T-cell (primary cell): ENCODE measurements around the gene WNK2. TPM values are rescaled to one million over a fixed set of nuclear protein-coding genes. Genes with fewer than 3 reads are reported as not detected.
"Not testable (repeated sequence)": the region's sequence is repeated elsewhere in the genome, so short reads cannot be mapped to it uniquely, and the experiment has no call there.

Experiments
- ATAC-seq, 4 experiments: fragments of 200-7000 bp in 3 of 4; fragments of 150-1000 bp in 1 of 4; cut with Tn5 transposase; replicated peaks in 1 of 4; 1 replicate in 3 of 4; 2 replicates in 1 of 4; pipeline ENCODE4 v1.10.0; 2021; ENCODE audit warnings: moderate library complexity in 3 of 4, mild to moderate bottlenecking in 2 of 4, moderate number of reproducible peaks in 1 of 4
- CTCF ChIA-PET, 2 donors: fragments of 300-600 bp; sonication (Branson Sonifier 250); formaldehyde crosslinking; loops; one replicate each; lab custom pipeline; 2022; ENCODE audit warnings: antibody characterized with exemption in 2 of 2; lab: Charles Lee
- POLR2A ChIA-PET, 2 donors: fragments of 300-600 bp; sonication (Branson Sonifier 250); formaldehyde crosslinking; loops; one replicate each; lab custom pipeline; 2022; ENCODE audit warnings: antibody characterized with exemption in 2 of 2; lab: Charles Lee
- DNase-seq, 35 experiments: peaks; one replicate each; pipeline versions ENCODE4 v3.0.0 to v3.0.0-alpha.2; 2013 to 2023
- H3K27ac ChIP-seq: one replicate; pipeline ENCODE4 v1.5.1; 2013; ENCODE audit warnings: low read length
- H3K27me3 ChIP-seq, 2 experiments: replicated peaks in 1 of 2; 1 replicate in 1 of 2; 2 replicates in 1 of 2; pipeline versions ENCODE4 v1.6.1 to v1.7.0; 2013; ENCODE audit warnings: low read length in 1 of 2, mixed read lengths in 1 of 2; ENCODE audit not compliant: control insufficient read depth in 2 of 2, insufficient read depth in 2 of 2; ENCODE audit errors: extremely low read depth in 1 of 2
- H3K36me3 ChIP-seq, 2 donors: 1 replicate in 1 of 2; 2 replicates in 1 of 2; pipeline versions ENCODE4 v1.6.1 to v1.7.0; 2013; ENCODE audit warnings: low read length in 1 of 2; ENCODE audit not compliant: control insufficient read depth in 2 of 2, insufficient read depth in 1 of 2; ENCODE audit errors: extremely low read depth in 1 of 2
- H3K4me1 ChIP-seq, 2 experiments: 1 replicate in 1 of 2; 2 replicates in 1 of 2; pipeline versions ENCODE4 v1.6.1 to v1.7.0; 2013; ENCODE audit warnings: low read length in 2 of 2, mixed read lengths in 1 of 2; ENCODE audit not compliant: insufficient read depth in 2 of 2, control insufficient read depth in 1 of 2; ENCODE audit errors: extremely low read depth in 1 of 2
- H3K4me3 ChIP-seq, 2 donors: 1 replicate in 1 of 2; 2 replicates in 1 of 2; pipeline versions ENCODE4 v1.5.1 to v1.7.0; 2013; ENCODE audit warnings: mild to moderate bottlenecking in 2 of 2, low read length in 1 of 2, moderate library complexity in 1 of 2; ENCODE audit not compliant: control insufficient read depth in 1 of 2; ENCODE audit errors: extremely low read depth in 1 of 2
- H3K9me3 ChIP-seq: 2 replicates; pipeline ENCODE4 v1.7.0; 2013
- H3K27ac Mint-ChIP-seq, 2 donors: one replicate each; pipeline ENCODE4 v1.8.0; 2020 to 2021; ENCODE audit warnings: mild to moderate bottlenecking in 2 of 2, mixed read lengths in 2 of 2
- H3K27me3 Mint-ChIP-seq, 2 donors: one replicate each; pipeline ENCODE4 v1.8.0; 2021 to 2022; ENCODE audit warnings: mixed read lengths in 2 of 2
- H3K36me3 Mint-ChIP-seq: one replicate; pipeline ENCODE4 v1.8.0; 2021; ENCODE audit warnings: mixed read lengths
- H3K4me1 Mint-ChIP-seq, 3 donors: one replicate each; pipeline ENCODE4 v1.8.0; 2020 to 2022; ENCODE audit warnings: mixed read lengths in 3 of 3, mild to moderate bottlenecking in 1 of 3
- H3K4me3 Mint-ChIP-seq, 3 donors: one replicate each; pipeline ENCODE4 v1.8.0; 2020 to 2022; ENCODE audit warnings: mild to moderate bottlenecking in 3 of 3, mixed read lengths in 3 of 3, moderate library complexity in 3 of 3
- H3K9me3 Mint-ChIP-seq, 3 donors: one replicate each; pipeline ENCODE4 v1.8.0; 2020 to 2022; ENCODE audit warnings: mixed read lengths in 3 of 3
- WGBS: methylation state at CpG from one replicate; pipeline ENCODE4 v1.1.5; 2013; ENCODE audit warnings: missing lambda C conversion rate; ENCODE audit not compliant: insufficient coverage; 5-methylcytosine and 5-hydroxymethylcytosine counted together
- total RNA-seq, 35 experiments: library from RNA in 6 of 35; stranded (reverse) in 6 of 35; fragments of 120-200 nt in 1 of 35; gene quantifications; one replicate each; pipeline versions ENCODE4 v1.2.1 to v1.2.4 and lab custom pipeline; 2013 to 2026

WNK2 gene
- total RNA-seq, 5 donors from 2014 or later (not counting 1 experiment from before 2014, with no cell fraction given): 0.12 to 0.95 (median 0.48) TPM

- H3K27ac ChIP-seq: no peak overlapping the region
- Mint-ChIP-seq H3K4me3 (no peak overlapping the region), H3K27ac (peak overlapping the region in 1 of 2 donors; percentile 58), H3K9me3 (no peaks in the 10 kb centered on the region), H3K36me3 (no peaks in the 10 kb centered on the region), H3K27me3 (no peaks in the 10 kb centered on the region), H3K4me1 (peaks cover 61 to 73% (median 73%) of the 10 kb centered on the region in 3 donors)
- peak overlapping the region in 1 of 2 donors; percentile 15 for H3K4me3 ChIP-seq
- WGBS: 92% methylated on average over 9 of the region's 16 CpGs
- H3K4me1 ChIP-seq: peaks cover 26 to 83% of the 10 kb centered on the region in 2 experiments
- H3K27me3 ChIP-seq: peaks cover 0 to 6% of the 10 kb centered on the region in 2 experiments
- no peaks in the 10 kb centered on the region for H3K9me3 ChIP-seq
- no peaks in the 10 kb centered on the region for H3K36me3 ChIP-seq
- DNase-seq: no peak
- ChIA-PET CTCF (no interaction called here), POLR2A (no interaction called here)
- ATAC-seq: no peak
Observed at GRCh38 chr9:93139365-93140182, 44.4 kb upstream of the WNK2 start.

- peak overlapping the region; percentile 82 for H3K27ac ChIP-seq
- H3K9me3 ChIP-seq: no peaks in the 10 kb centered on the region
- WGBS: 90% methylated on average over 3 of the region's 8 CpGs
- CTCF ChIA-PET: interaction anchor here (0.5 to 1.2 kb wide), 4 partner anchors 33 to 161 kb away, joined by 3 to 6 read pairs (median 6); no protein-coding TSS in a partner anchor
- peak overlapping the region; percentile 82 to 98 for H3K27ac Mint-ChIP-seq
- POLR2A ChIA-PET: interaction anchor here in 1 of 2 donors (0.5 to 0.6 kb wide), 3 partner anchors 12 to 500 kb away, joined by 3 to 5 read pairs (median 3); no protein-coding TSS in a partner anchor
- H3K4me3 Mint-ChIP-seq: peak overlapping the region in 1 of 3 donors; percentile 13
- H3K27me3 ChIP-seq: no peaks in the 10 kb centered on the region
- DNase-seq (no peak), ATAC-seq (no peak)
- no peak overlapping the region for H3K4me3 ChIP-seq
- H3K36me3 Mint-ChIP-seq: no peaks in the 10 kb centered on the region
- no peaks in the 10 kb centered on the region for H3K36me3 ChIP-seq
- H3K9me3 Mint-ChIP-seq: peaks cover 0 to 4% (median 3%) of the 10 kb centered on the region in 3 donors
- no peaks in the 10 kb centered on the region for H3K27me3 Mint-ChIP-seq
- H3K4me1 ChIP-seq: peaks cover 23 to 78% of the 10 kb centered on the region in 2 experiments
- peaks cover 60 to 72% (median 64%) of the 10 kb centered on the region in 3 donors for H3K4me1 Mint-ChIP-seq
Observed at GRCh38 chr9:93141771-93142483, 42.0 kb upstream of the WNK2 start.

- Mint-ChIP-seq H3K4me3 (peak overlapping the region; percentile 11 to 69 (median 21)), H3K27ac (peak overlapping the region; percentile 98), H3K4me1 (peaks cover 50 to 63% (median 51%) of the 10 kb centered on the region in 3 donors), H3K36me3 (no peaks in the 10 kb centered on the region), H3K27me3 (no peaks in the 10 kb centered on the region), H3K9me3 (peaks cover 0 to 4% (median 3%) of the 10 kb centered on the region in 3 donors)
- ChIA-PET POLR2A (interaction anchor here (0.6 to 1.0 kb wide), 3 partner anchors 37 to 819 kb away, joined by 3 to 15 read pairs (median 3); partner anchors contain the start of gene NOL8 (in 1 of the 2)), CTCF (interaction anchor here in 1 of 2 donors (0.5 kb wide), 1 partner anchor 45 kb away, joined by 6 read pairs; no protein-coding TSS in a partner anchor)
- Histone ChIP-seq H3K27ac (peak overlapping the region; percentile 82), H3K4me1 (peaks cover 23 to 61% of the 10 kb centered on the region in 2 experiments), H3K36me3 (no peaks in the 10 kb centered on the region), H3K9me3 (no peaks in the 10 kb centered on the region), H3K27me3 (no peaks in the 10 kb centered on the region), H3K4me3 (peak overlapping the region in 1 of 2 donors; percentile 17)
- DNase-seq (peak; percentile 58 to 82 (median 70)), ATAC-seq (peak; percentile 96 to 98 (median 96))
- 20% methylated on average over 9 of the region's 15 CpGs for WGBS
Observed at GRCh38 chr9:93143830-93144530, 40.0 kb upstream of the WNK2 start.

GRCh38 chr9:93146696-93147095 lies 37.2 kb upstream of the WNK2 start:
- H3K4me1 ChIP-seq: peaks cover 22 to 34% of the 10 kb centered on the region in 2 experiments
- ATAC-seq, H3K27ac ChIP-seq, H3K9me3 ChIP-seq, POLR2A ChIA-PET, H3K36me3 Mint-ChIP-seq, H3K4me3 Mint-ChIP-seq, H3K27me3 ChIP-seq, H3K27me3 Mint-ChIP-seq, H3K9me3 Mint-ChIP-seq, H3K36me3 ChIP-seq, H3K4me3 ChIP-seq: not testable (repeated sequence)
- Mint-ChIP-seq H3K4me1 (peaks cover 42 to 56% (median 44%) of the 10 kb centered on the region in 3 donors), H3K27ac (peak overlapping the region; percentile 56 to 80)
- CTCF ChIA-PET: interaction anchor here in 1 of 2 donors (0.5 kb wide), 1 partner anchor 118 kb away, joined by 3 read pairs; no protein-coding TSS in a partner anchor
- DNase-seq: peak in 1 of 35 experiments; percentile 49
- WGBS: 38% methylated on average over 3 of the region's 6 CpGs

GRCh38 chr9:93147632-93148031 lies 36.3 kb upstream of the WNK2 start:
- POLR2A ChIA-PET: no interaction called here
- Histone ChIP-seq H3K27me3 (no peaks in the 10 kb centered on the region), H3K4me1 (peaks cover 14 to 25% of the 10 kb centered on the region in 2 experiments), H3K36me3 (no peaks in the 10 kb centered on the region), H3K27ac (no peak overlapping the region), H3K9me3 (no peaks in the 10 kb centered on the region), H3K4me3 (no peak overlapping the region)
- H3K27me3 Mint-ChIP-seq: no peaks in the 10 kb centered on the region
- CTCF ChIA-PET: no interaction called here
- no peaks in the 10 kb centered on the region for H3K36me3 Mint-ChIP-seq
- H3K4me3 Mint-ChIP-seq: no peak overlapping the region
- peaks cover 34 to 47% (median 35%) of the 10 kb centered on the region in 3 donors for H3K4me1 Mint-ChIP-seq
- peaks cover 0 to 4% (median 3%) of the 10 kb centered on the region in 3 donors for H3K9me3 Mint-ChIP-seq
- no CpG with 5 or more reads among the region's 2 CpGs for WGBS
- DNase-seq (no peak), ATAC-seq (no peak)
- H3K27ac Mint-ChIP-seq: peak overlapping the region in 1 of 2 donors; percentile 71
